DND-41 (cell line): Measurements from ENCODE around the gene PBX3.
"Not testable (repeated sequence)": the region's sequence is repeated elsewhere in the genome, so short reads cannot be mapped to it uniquely, and the experiment has no call there.

Experiments used
- EZH2 ChIP-seq: IDR thresholded peaks from 3 replicates; pipeline ENCODE4 v1.6.1; 2012; ENCODE audit warnings: borderline replicate concordance, low read depth, mild to moderate bottlenecking, moderate library complexity, low read length, inconsistent platforms; ENCODE audit not compliant: severe bottlenecking
- TF ChIP-seq, protein P1 (sequence below): IDR thresholded peaks from 2 replicates; pipeline ENCODE4 v1.5.1; 2012; ENCODE audit warnings: borderline replicate concordance, low read length, moderate library complexity, mild to moderate bottlenecking; ENCODE audit not compliant: poor library complexity, severe bottlenecking; ENCODE audit errors: extremely low read depth

DNA sequence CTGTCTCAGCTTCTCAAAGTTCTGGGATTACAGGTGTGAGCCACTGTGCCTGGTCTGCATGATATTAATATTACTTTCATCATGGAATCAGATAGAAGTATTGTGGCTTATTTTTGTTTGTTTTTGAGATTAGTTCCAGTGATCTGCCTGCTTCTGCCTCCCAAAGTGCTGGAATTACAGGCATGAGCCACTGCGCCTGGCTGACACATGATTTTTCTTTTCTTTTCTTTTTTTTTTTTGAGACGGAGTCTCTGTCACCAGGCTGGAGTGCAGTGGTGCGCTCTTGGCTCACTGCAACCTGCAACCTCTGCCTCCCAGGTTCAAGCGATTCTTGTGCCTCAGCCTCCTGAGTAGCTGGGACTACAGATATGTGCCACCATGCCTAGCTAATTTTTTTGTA lies 29.6 kb downstream of the PBX3 start:
- TF ChIP-seq, protein P1, sequence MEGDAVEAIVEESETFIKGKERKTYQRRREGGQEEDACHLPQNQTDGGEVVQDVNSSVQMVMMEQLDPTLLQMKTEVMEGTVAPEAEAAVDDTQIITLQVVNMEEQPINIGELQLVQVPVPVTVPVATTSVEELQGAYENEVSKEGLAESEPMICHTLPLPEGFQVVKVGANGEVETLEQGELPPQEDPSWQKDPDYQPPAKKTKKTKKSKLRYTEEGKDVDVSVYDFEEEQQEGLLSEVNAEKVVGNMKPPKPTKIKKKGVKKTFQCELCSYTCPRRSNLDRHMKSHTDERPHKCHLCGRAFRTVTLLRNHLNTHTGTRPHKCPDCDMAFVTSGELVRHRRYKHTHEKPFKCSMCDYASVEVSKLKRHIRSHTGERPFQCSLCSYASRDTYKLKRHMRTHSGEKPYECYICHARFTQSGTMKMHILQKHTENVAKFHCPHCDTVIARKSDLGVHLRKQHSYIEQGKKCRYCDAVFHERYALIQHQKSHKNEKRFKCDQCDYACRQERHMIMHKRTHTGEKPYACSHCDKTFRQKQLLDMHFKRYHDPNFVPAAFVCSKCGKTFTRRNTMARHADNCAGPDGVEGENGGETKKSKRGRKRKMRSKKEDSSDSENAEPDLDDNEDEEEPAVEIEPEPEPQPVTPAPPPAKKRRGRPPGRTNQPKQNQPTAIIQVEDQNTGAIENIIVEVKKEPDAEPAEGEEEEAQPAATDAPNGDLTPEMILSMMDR: not testable (repeated sequence)
- not testable (repeated sequence) for TF ChIP-seq EZH2
